Psoas muscle (tissue), 8 donors: ENCODE results near the gene HOXA9. TPM values are rescaled to one million over a fixed set of nuclear protein-coding genes. Genes with fewer than 3 reads are reported as not detected.

Source experiments
- ATAC-seq, 4 donors: fragments of 200-7000 bp; cut with Tn5 transposase; one replicate each; pipeline ENCODE4 v1.9.1; 2020; ENCODE audit warnings: moderate library complexity in 3 of 4, mild to moderate bottlenecking in 2 of 4
- DNase-seq, 2 donors: peaks; one replicate each; pipeline ENCODE4 v3.0.0-alpha.2; 2020
- H3K27ac ChIP-seq: fragments of 200-600 bp; one replicate; pipeline ENCODE4 v1.8.0; 2022
- H3K27me3 ChIP-seq, 3 donors: fragments of 200-600 bp in 1 of 3; one replicate each; pipeline versions ENCODE4 v1.6.1 to v1.8.0; 2013 to 2022; ENCODE audit warnings: low read length in 2 of 3, mild to moderate bottlenecking in 2 of 3, moderate library complexity in 1 of 3; ENCODE audit not compliant: insufficient read depth in 3 of 3
- H3K36me3 ChIP-seq, 2 donors: fragments of 200-600 bp in 1 of 2; one replicate each; pipeline versions ENCODE4 v1.6.1 to v1.8.0; 2013 to 2022; ENCODE audit warnings: low read depth in 1 of 2, mild to moderate bottlenecking in 1 of 2, moderate library complexity in 1 of 2; ENCODE audit not compliant: insufficient read depth in 1 of 2
- H3K4me1 ChIP-seq: fragments of 200-600 bp; one replicate; pipeline ENCODE4 v1.8.0; 2022
- H3K4me3 ChIP-seq: fragments of 200-600 bp; one replicate; pipeline ENCODE4 v1.8.0; 2022; ENCODE audit warnings: mild to moderate bottlenecking
- H3K9me3 ChIP-seq: fragments of 200-600 bp; one replicate; pipeline ENCODE4 v1.8.0; 2022
- WGBS, 3 donors: extraction: QIAGEN DNeasy Blood & Tissue Kit; methylation state at CpG; one replicate each; pipeline versions ENCODE4 v1.1.6 to v1.1.7; 2013; 5-methylcytosine and 5-hydroxymethylcytosine counted together
- intact Hi-C, 2 donors: fragments of 100-400 bp; cut with DNase I; formaldehyde crosslinking; loops; one replicate each; pipeline versions ENCODE4 v1.11.0 to v1.14.2; 2022
- polyA plus RNA-seq, 3 donors: library from polyadenylated mRNA; stranded (reverse); fragments of 200-250 nt; gene quantifications; one replicate each; pipeline ENCODE4 v1.2.3, GENCODE V29; 2013
- total RNA-seq, 4 donors: library from RNA; stranded (reverse); fragmentation: NEBNext Ultra II Directional in 2 of 4; extraction: Animal tissue kit (Norgen Biotek cat#: 25700) in 2 of 4; gene quantifications; one replicate each; pipeline versions ENCODE4 v1.2.1 to v1.2.4, GENCODE V29; 2021 to 2023
- TF ChIP-seq, protein P1 (sequence below): fragments of 200-600 bp; IDR thresholded peaks from one replicate; pipeline ENCODE4 v1.8.0; 2022; ENCODE audit warnings: antibody characterized with exemption
- donor health status: healthy with polysubstance abuse.
- donor health status: DM: no; HTN: no; CAD: no; lungs with moderate emphysema.
- donor health status: Bipolar disorder and iron deficiency.
- donor health status: healthy.
- donor health status: DM: yes; HTN: yes; CAD: no.
- donor health status: DM: no; HTN: no; CAD: no.
- donor health status: DM: no; HTN: no; CAD: no.
- donor health status: DM: yes; HTN: yes; CAD: no.

HOXA9 gene
- total and polyA plus RNA-seq, 7 donors: 0.81 to 55.9 (median 16.0) TPM; not detected in 1

DNA sequence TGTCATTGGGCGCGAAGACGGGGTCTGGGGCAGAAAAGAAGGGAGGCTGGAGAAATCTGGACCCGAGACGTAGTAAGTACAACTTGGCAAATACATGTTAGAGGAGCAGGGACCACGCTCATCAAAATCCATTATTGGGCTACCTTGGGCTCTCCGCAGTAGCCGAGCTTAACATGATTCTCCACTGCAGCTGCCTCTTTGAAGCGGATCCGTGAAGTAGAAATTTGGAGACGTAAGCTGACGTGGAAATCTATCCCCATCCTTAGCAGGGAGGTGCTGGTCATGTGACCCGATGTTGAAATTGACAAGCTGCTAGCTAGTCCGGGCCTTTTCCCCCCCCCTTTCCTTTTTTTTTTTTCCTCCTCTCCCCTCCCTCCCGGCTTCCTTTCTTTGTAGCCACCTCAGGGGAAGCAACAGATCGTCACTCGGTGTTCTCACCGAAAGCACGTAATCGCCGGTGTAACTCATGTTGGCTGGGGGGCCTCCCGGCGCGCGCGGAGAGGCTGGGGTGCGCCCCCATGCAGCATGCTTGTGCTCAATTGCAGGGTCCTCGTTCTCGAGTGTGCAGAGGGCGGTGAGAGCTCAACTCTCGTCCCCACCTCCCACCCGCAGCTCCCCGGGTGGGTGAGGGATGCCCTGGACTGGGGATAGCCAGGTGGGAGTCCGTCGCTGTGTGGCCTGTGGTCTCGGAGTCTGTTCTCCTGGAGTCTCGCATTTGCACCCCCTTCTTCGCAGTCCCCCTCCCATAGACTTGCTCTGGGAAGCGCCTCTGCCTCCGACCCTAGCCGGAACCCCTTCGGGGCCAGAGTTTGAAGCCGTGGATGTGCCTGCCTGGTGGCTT, 19.9 kb upstream of the HOXA9 start, which contains the start of gene HOXA11:
Gene HOXA11, minus strand, starts transcription at position 220 of the 841 bp plus-strand sequence. Its CDS starts 88 bp downstream, at position 132.
- TF ChIP-seq, protein P1, sequence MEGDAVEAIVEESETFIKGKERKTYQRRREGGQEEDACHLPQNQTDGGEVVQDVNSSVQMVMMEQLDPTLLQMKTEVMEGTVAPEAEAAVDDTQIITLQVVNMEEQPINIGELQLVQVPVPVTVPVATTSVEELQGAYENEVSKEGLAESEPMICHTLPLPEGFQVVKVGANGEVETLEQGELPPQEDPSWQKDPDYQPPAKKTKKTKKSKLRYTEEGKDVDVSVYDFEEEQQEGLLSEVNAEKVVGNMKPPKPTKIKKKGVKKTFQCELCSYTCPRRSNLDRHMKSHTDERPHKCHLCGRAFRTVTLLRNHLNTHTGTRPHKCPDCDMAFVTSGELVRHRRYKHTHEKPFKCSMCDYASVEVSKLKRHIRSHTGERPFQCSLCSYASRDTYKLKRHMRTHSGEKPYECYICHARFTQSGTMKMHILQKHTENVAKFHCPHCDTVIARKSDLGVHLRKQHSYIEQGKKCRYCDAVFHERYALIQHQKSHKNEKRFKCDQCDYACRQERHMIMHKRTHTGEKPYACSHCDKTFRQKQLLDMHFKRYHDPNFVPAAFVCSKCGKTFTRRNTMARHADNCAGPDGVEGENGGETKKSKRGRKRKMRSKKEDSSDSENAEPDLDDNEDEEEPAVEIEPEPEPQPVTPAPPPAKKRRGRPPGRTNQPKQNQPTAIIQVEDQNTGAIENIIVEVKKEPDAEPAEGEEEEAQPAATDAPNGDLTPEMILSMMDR: no peak
- 30 to 34% (median 32%) methylated on average over 39 to 43 of the region's 43 CpGs for WGBS, 3 donors
- intact Hi-C loops: no loop called here
- Histone ChIP-seq H3K4me1 (peaks cover 25% of the 10 kb centered on the region), H3K9me3 (no peaks in the 10 kb centered on the region), H3K36me3 (no peaks in the 10 kb centered on the region), H3K27me3 (peaks cover 0 to 84% (median 23%) of the 10 kb centered on the region in 3 donors), H3K27ac (no peak within 1 kb of the TSS), H3K4me3 (peak within 1 kb of the TSS; percentile 72)
- DNase-seq: no peak
- peak in 3 of 4 donors; percentile 29 to 72 (median 54) for ATAC-seq

DNA sequence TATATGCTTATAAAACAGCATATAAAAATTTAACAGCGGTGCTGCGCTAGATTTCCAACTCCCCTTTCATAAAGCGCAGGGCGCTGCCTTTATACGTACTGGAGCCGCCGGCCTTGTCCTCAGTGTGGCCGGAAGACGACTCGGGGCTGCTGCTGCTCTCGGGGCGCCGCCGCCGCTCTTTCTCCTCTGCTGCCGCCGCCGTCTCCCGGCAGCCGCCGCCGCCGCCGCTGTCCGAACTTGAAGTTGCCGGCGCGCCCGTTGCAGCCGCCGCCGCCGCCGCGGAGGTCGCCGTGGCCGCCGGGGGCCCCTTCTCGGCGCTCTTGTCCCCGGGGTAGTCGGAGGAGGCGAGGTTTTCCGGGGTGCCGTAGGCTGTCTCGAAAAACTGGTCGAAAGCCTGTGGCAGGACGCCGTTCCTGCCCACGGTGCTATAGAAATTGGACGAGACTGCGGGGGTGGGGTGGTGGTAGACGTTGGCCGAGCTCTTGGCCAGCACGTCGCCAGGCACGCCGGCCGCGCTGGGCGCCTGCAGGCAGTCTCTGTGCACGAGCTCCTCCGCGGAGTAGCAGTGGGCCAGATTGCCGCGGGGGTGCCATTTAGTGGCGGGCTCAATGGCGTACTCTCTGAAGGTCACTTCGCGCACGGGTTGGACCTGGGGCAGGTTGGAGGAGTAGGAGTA, 19.1 kb upstream of the HOXA9 start:
- Histone ChIP-seq H3K27me3 (peaks cover 0 to 80% (median 19%) of the 10 kb centered on the region in 3 donors), H3K4me3 (peak overlapping the region; percentile 72)
- peak in 3 of 4 donors; percentile 25 to 46 (median 35) for ATAC-seq

DNA sequence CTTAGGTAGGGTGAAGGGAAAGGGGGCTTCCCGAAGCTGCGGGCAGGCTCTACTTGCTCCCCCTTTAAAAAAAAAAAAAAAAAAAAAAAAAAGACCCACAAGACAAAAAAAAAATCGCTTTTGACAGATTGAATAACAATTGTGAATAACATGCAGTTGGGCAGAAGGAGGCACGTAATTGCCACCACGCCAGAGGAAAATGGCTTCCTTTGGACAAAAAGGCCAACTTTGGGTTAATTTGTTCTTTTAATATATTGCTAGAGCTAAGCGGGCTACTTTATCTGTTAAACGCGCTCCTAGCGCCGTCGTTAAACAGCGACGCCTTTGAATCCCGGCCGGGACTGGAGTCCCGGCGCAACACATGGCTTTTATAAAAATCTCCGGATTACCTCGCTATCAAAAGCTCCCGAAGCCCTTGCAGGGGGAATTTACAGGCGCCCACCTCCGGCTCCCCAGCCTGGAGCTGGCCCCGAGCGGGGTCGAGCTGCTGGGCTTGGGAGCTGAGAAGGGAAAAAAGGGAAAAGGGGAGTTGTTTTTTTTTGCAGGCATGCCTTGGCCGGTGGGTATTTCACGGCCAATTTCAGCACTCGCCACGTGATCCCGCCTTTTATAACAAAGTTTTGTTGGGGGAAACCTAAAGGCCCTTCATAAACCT, 18.5 kb upstream of the HOXA9 start:
- DNase-seq (no peak), ATAC-seq (no peak)
- Histone ChIP-seq H3K4me1 (peaks cover 26% of the 10 kb centered on the region), H3K4me3 (peak overlapping the region; percentile 72), H3K27ac (no peak overlapping the region), H3K27me3 (peaks cover 0 to 74% (median 17%) of the 10 kb centered on the region in 3 donors), H3K9me3 (no peaks in the 10 kb centered on the region), H3K36me3 (no peaks in the 10 kb centered on the region)
- TF ChIP-seq, protein P1: no peak
- intact Hi-C loops: no loop called here
- 5 to 10% (median 9%) methylated on average over 30 of the region's 30 CpGs for WGBS, 3 donors

More for the DNA sequence above, 19.1 kb upstream of the HOXA9 start:
- Histone ChIP-seq H3K36me3 (no peaks in the 10 kb centered on the region), H3K27ac (no peak overlapping the region), H3K4me1 (peaks cover 27% of the 10 kb centered on the region), H3K9me3 (no peaks in the 10 kb centered on the region)
- intact Hi-C loops: no loop called here
- DNase-seq: peak in 1 of 2 donors; percentile 67
- TF ChIP-seq, protein P1: no peak
- 1 to 2% (median 2%) methylated on average over 70 to 72 of the region's 72 CpGs for WGBS, 3 donors

DNA sequence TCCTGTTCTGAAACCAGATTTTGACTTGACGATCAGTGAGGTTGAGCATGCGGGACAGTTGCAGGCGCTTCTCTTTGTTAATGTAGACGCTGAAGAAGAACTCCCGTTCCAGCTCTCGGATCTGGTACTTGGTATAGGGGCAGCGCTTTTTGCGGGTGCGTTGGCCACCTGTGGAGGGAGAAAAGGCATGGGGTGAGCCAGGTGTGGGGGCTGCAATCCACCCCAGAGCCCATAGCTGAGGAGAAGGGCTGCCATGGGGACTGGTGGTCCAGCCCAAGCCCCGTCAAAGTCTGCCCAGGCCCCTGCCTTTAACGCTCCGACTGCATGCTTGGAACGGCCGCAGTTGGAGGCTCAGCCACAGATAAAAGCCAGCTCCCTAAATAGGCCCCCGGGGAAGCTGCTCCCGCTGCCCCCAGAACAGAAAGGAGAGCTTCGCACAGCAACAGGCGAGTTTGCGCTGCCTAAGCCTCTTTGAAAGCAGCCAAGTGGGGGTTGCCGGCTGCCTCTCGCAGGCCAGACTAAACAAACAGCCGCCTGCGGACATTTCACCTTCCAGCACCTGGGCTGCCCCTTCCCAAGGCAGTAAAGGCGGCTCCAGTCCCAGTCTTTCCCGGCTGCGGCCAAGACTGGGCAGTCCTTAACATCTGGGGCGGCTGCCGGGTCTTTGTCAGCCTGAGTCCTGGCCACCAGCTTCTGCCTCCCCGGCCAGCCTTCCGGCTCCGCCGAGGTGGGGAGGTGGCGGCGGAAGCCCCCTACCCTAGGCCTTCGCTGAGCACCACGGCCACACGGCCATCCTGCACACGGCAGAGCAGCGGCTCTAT, 17.7 kb upstream of the HOXA9 start:
- H3K27me3 ChIP-seq: peaks cover 0 to 67% (median 12%) of the 10 kb centered on the region in 3 donors
- peaks cover 29% of the 10 kb centered on the region for H3K4me1 ChIP-seq
- H3K4me3 ChIP-seq: peak overlapping the region; percentile 72
- DNase-seq (no peak), ATAC-seq (no peak)
- no peaks in the 10 kb centered on the region for H3K9me3 ChIP-seq
- H3K27ac ChIP-seq: no peak overlapping the region
- no peaks in the 10 kb centered on the region for H3K36me3 ChIP-seq
- TF ChIP-seq, protein P1: no peak
- 58 to 66% (median 60%) methylated on average over 39 of the region's 39 CpGs for WGBS, 3 donors
- intact Hi-C loops: no loop called here
